Calu3 (cell line): Measurements from ENCODE around the gene CCDC158. TPM values are rescaled to one million over a fixed set of nuclear protein-coding genes. Genes with fewer than 3 reads are reported as not detected.

ENCODE experiments used
- BruUV-seq: library from RNA; stranded (reverse); fragments of 400-500 nt; replicated peaks from 2 replicates; lab custom pipeline; 2021; lab: Mats Ljungman, UMichigan
- CTCF ChIA-PET: fragments of 300-600 bp; sonication (Branson Sonifier 250); formaldehyde crosslinking; loops from one replicate; lab custom pipeline; 2022; ENCODE audit warnings: antibody characterized with exemption; lab: Charles Lee
- DNase-seq: peaks from one replicate; pipeline ENCODE4 v3.0.0; 2022
- H3K27ac Mint-ChIP-seq: one replicate; pipeline ENCODE4 v1.8.0; 2022; ENCODE audit warnings: mixed read lengths; ENCODE audit not compliant: unreplicated experiment
- H3K27me3 Mint-ChIP-seq: one replicate; pipeline ENCODE4 v1.8.0; 2022; ENCODE audit warnings: mixed read lengths; ENCODE audit not compliant: unreplicated experiment
- H3K36me3 Mint-ChIP-seq: one replicate; pipeline ENCODE4 v1.8.0; 2022; ENCODE audit warnings: mild to moderate bottlenecking, moderate library complexity, mixed read lengths; ENCODE audit not compliant: insufficient read depth, unreplicated experiment
- H3K4me1 Mint-ChIP-seq: one replicate; pipeline ENCODE4 v1.8.0; 2022; ENCODE audit warnings: mild to moderate bottlenecking, low read depth, mixed read lengths; ENCODE audit not compliant: unreplicated experiment
- H3K4me3 Mint-ChIP-seq: one replicate; pipeline ENCODE4 v1.8.0; 2022; ENCODE audit warnings: mild to moderate bottlenecking, low read depth, moderate library complexity, mixed read lengths; ENCODE audit not compliant: unreplicated experiment
- H3K9me3 Mint-ChIP-seq: one replicate; pipeline ENCODE4 v1.8.0; 2022; ENCODE audit warnings: low read depth, mixed read lengths; ENCODE audit not compliant: unreplicated experiment
- CTCF ChIP-seq: fragments of 200-600 bp; IDR thresholded peaks from one replicate; pipeline ENCODE4 v1.8.0; 2022; ENCODE audit warnings: antibody characterized with exemption; ENCODE audit not compliant: unreplicated experiment
- intact Hi-C: fragments of 100-400 bp; cut with micrococcal nuclease; formaldehyde crosslinking; loops from one replicate; pipeline ENCODE4 v1.10.0; 2022; ENCODE audit not compliant: unreplicated experiment
- total RNA-seq: library from RNA; stranded (reverse); gene quantifications from 2 replicates; pipeline ENCODE4 v1.2.3, GENCODE V29; 2022

The CCDC158 gene
- total RNA-seq, 1 experiment from 2014 or later, result not detected

GRCh38 chr4:76384052-76384451 is 36.9 kb downstream of the CCDC158 start:
- H3K36me3 Mint-ChIP-seq, result no peaks in the 10 kb centered on the region
- intact Hi-C loops, result no loop called here
- CTCF ChIA-PET, result no interaction called here
- no TSS peak for BruUV-seq
- no peak overlapping the region for H3K27ac Mint-ChIP-seq
- H3K27me3 Mint-ChIP-seq, result no peaks in the 10 kb centered on the region
- no peak overlapping the region for H3K4me3 Mint-ChIP-seq
- H3K4me1 Mint-ChIP-seq, result peaks cover 7% of the 10 kb centered on the region
- H3K9me3 Mint-ChIP-seq, result peaks cover 2% of the 10 kb centered on the region
- TF ChIP-seq CTCF, result no peak
- DNase-seq, result no peak

GRCh38 chr4:76383001-76383400 is 37.9 kb downstream of the CCDC158 start:
- intact Hi-C loops, result no loop called here
- CTCF ChIA-PET, result no interaction called here
- H3K36me3 Mint-ChIP-seq, result no peaks in the 10 kb centered on the region
- peaks cover 7% of the 10 kb centered on the region for H3K4me1 Mint-ChIP-seq
- no peak overlapping the region for H3K27ac Mint-ChIP-seq
- no TSS peak for BruUV-seq
- H3K9me3 Mint-ChIP-seq, result peaks cover 2% of the 10 kb centered on the region
- H3K27me3 Mint-ChIP-seq, result no peaks in the 10 kb centered on the region
- no peak for DNase-seq
- no peak for TF ChIP-seq CTCF
- no peak overlapping the region for H3K4me3 Mint-ChIP-seq

- no peaks in the 10 kb centered on the region for H3K36me3 Mint-ChIP-seq
- DNase-seq, result no peak
- no peak overlapping the region for H3K27ac Mint-ChIP-seq
- no TSS peak for BruUV-seq
- peaks cover 17% of the 10 kb centered on the region for H3K4me1 Mint-ChIP-seq
- peaks cover 2% of the 10 kb centered on the region for H3K9me3 Mint-ChIP-seq
- no peaks in the 10 kb centered on the region for H3K27me3 Mint-ChIP-seq
- intact Hi-C loops, result no loop called here
- CTCF ChIA-PET, result no interaction called here
- H3K4me3 Mint-ChIP-seq, result no peak overlapping the region
- TF ChIP-seq CTCF, result no peak
Measured at GRCh38 chr4:76381986-76382385, 39.0 kb downstream of the CCDC158 start.

GRCh38 chr4:76380561-76380960 is 40.4 kb downstream of the CCDC158 start:
- H3K27ac Mint-ChIP-seq, result no peak overlapping the region

More at GRCh38 chr4:76380561-76380960, 40.4 kb downstream of the CCDC158 start:
- CTCF ChIA-PET, result no interaction called here
- intact Hi-C loops, result no loop called here
- H3K36me3 Mint-ChIP-seq, result no peaks in the 10 kb centered on the region
- no peak for DNase-seq
- peaks cover 18% of the 10 kb centered on the region for H3K4me1 Mint-ChIP-seq
- no TSS peak for BruUV-seq
- H3K4me3 Mint-ChIP-seq, result no peak overlapping the region
- H3K27me3 Mint-ChIP-seq, result no peaks in the 10 kb centered on the region
- no peak for TF ChIP-seq CTCF
- peaks cover 2% of the 10 kb centered on the region for H3K9me3 Mint-ChIP-seq
